ENCODE measurements around the gene SNX30.
A peak's percentile ranks its signal among the peaks of the same experiment; 100 is the strongest.

Gene SNX30

DNA sequence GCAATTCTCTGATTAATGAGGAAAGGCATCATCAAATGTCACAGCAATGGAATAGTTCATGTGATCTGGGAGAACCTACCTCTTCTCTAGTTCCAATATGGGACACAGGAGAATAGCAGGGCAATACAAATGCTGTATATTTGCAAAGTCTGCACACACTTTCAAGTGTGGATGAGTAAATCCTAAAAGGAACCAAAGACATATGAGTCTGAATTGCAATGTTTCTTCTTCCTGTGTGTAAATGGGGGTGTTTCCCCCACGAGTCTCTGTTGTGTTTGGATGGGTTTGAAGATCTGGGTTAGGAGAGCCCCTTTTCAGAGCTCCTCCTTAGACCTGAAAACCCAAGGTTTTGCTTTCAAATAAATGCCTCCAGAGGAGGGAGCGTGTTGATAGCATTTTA lies 113.2 kb downstream of the SNX30 start:
- intact Hi-C loops (cut with DNase I): no loop called here

DNA sequence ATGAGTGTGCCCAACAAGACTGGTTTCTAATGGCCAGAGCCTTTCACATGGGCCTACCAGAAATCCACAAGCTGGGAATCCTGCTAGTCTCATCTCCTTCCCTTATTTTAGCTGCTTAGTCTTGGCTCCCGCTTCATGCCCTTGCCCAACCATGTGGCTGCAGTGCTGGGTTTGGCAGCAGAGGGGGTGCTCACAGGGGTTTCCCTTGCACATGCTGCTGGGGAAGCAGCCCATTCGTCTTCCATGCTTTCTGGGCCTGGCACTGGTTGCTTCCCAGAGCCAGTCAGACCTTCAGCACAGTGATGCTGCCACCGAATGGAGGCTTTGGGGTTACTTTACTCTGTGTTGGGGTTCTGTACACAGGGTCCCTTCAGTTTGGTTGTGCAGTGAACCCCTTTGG lies 113.8 kb downstream of the SNX30 start:
- intact Hi-C loops (cut with DNase I): no loop called here
- no peak for DNase-seq

More for the DNA sequence above, 113.2 kb downstream of the SNX30 start:
- no peak for DNase-seq

DNA sequence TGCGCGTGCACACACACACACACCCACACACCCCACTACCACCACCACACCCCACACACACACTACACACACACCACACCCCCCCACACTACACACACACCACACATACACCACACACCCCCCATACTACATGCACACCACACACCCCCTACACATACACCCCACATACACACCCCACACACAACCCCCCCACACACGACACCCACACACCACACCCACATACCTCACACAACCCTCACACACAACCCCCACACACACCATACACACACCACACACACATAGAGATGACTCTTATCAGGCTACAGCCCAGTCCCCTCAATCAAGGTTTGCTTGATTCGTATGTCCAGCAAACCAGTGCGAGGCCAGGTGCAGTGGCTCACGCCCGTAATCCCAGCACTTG lies 114.4 kb downstream of the SNX30 start:
- no peak for DNase-seq
- intact Hi-C loops (cut with DNase I): no loop called here

DNA sequence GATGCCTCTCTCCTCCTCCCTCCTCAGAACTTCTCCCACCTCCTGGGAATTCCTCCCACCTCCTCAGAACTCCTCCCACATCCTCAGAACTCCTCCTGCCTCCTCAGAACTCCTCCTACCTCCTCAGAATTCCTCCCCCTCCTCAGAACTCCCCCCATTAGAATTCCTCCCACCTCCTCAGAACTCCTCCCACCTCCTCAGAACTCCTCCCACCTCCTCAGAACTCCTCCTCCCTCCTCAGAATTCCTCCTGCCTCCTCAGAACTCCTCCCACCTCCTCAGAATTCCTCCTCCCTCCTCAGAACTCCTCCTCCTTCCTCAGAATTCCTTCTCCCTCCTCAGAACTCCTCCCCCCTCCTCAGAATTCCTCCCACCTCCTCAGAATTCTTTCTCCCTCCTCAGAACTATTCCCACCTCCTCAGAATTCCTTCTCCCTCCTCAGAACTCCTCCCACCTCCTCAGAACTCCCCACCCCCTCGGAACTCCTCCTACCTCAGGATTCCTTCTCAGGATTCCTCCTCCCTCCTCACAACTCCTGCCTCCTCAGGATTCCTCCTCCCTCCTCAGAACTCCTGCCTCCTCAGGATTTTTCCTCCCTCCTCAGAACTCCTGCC lies 116.2 kb downstream of the SNX30 start:
- no peak for DNase-seq
- intact Hi-C loops (cut with DNase I): no loop called here

DNA sequence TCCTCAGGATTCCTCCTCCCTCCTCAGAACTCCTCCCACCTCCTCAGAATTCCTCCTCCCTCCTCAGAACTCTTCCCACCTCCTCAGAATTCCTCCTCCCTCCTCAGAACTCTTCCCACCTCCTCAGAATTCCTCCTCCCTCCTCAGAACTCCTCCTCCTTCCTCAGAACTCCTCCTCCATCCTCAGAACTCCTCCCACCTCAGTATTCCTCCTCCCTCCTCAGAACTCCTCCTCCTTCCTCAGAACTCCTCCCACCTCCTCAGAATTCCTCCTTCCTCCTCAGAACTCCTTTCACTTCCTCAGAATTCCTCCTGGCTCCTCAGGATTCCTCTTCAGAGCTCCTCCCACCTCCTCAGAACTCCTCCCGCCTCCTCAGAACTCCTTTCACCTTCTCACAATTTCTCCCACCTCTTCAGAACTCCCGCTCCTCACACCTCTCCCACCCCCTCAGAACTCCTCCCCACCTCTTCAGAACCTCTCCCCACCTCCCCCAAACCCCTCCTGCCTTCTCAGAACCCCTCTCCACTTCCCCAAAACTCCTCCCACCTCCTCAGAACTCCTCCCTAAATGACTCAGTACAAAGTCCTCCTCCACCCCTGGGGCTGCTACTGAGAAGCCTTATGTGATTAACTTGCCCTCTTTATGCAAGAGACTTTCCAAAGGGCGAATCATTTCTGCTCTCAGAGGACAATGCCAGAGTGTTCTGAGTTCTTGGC lies 116.9 kb downstream of the SNX30 start:
- intact Hi-C loops (cut with DNase I): no loop called here
- DNase-seq: no peak

DNA sequence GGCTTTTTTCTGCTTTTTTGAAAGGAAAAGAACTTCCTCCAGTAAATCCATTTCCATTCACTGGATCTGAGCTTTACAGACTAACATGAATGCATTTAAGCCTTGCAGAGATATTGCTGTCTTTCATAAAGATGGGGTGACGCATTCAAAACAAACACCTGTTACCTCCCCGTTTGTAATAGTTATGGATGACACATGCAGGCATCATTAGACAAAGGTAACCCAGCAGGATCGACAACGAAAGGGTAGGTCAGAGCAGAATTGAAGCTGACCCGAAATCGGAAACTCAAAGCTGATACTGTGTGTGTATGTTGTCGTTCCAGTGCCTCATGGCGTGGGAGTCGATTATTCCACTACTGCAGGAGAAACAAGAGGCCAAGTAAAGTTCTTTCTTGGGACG lies 117.9 kb downstream of the SNX30 start:
- intact Hi-C loops (cut with DNase I): no loop called here
- DNase-seq: no peak

DNA sequence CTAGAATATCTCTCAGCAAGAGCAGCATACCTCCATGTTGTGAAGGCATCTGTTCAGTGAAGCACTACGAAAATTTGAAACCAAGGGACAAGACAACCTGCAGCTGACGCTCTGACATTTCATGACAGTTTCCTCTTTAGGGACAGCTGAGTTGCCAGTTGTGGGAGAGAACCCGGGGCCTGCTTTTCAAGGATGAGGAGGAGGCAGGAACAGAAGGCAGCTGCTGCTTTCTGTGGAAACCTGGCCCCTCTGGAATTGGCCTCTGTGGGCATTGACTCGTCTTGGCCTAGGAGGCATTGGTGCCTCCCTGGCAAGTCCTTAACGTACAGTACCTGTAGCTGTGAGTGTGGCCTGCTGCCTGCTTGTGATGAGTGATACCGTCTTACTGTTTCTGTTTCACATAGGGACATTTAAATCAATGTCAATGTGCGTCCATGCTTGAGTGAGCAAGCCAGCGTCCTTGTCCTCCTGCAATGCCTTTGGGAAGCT lies 118.5 kb downstream of the SNX30 start:
- intact Hi-C loops (cut with DNase I): no loop called here
- no peak for DNase-seq

DNA sequence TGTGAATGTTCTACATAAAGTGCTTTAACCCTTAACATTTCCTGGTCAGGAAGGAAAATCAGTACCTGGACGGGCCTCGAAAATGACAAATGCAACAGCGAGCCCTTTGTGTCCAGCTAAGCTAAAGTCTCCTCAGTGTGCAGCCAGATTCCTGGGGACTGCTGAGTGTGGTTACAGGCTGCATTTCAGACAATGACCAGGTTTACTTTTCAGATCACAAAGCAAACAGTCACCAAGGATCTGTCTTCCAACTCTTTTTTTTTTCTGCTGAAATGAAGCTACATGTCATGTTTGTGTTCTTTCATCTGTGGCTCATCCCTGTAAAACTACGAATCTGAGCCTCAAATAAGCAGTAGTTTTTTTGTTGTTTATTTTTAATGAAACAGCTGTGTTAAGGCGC lies 119.4 kb downstream of the SNX30 start:
- no peak for DNase-seq
- intact Hi-C loops (cut with DNase I): no loop called here

DNA sequence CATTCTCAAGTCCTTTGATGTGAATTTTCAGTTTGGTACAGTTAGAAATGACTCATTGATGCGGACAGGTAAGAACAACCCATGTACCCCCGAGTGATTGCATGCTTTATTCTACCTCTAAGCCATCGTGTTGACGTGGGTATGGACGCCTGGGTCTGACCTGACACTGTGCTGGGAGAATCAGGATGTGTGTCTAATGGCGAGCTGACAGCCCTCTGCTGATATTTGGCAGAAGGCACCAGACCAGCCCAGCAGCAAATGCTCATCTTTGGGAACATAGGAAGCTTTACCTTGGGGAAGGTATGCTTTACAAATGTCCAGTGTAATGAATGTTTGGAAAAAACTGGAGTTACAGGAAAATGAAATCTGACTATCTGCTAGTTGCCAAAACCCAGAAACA lies 120.0 kb downstream of the SNX30 start:
- no peak for DNase-seq
- intact Hi-C loops (cut with DNase I): no loop called here

DNA sequence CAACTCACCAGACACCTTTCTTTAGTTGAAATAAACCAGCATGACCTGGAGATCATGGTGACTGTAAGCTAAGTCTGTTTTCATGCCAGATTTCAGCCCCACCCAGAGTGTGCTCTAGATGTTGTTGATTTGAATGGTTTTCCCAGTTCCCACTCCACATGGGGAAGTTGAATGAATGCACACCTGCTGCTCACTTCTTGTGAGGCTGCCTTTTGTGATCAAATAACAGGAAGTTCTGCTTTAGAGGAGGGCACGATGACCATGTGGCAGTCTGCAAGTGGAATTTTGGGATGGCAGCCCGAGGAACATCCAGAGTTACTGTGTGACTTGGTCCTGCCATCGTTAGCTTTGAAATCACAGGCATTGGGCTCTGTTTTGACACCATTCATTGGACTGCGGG lies 121.5 kb downstream of the SNX30 start:
- no peak for DNase-seq
- intact Hi-C loops (cut with DNase I): no loop called here

DNA sequence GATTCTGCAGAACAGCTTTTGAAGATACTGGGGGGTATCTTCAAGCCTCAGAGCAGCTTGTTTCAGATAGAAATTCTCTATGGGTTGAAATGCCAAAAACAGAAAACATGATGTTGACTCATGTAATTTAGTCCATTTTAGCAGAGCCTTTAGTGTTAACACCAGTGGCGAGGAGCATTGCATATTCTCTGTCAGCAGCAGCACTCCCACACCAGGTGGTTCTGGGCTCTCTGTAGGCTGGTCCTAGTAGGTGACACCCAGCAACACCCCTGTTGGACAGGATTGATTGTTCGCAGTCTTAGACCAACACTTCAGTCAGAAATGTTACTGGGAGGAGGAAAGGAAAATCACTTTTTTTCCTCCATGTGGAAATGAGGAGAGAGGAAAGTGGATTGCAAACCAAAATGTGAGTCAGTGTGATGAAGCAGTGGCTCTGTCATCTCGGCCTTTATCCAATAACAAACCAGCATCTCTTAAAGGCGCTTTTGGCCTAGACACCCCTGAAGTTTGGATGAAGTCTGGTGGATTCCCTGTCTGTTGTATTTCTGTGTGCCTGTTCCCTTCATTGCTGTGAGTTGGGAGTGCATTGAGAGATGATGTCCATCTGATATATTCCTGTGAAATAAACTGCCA lies 123.3 kb downstream of the SNX30 start:
- intact Hi-C loops (cut with DNase I): no loop called here
- no peak for DNase-seq

DNA sequence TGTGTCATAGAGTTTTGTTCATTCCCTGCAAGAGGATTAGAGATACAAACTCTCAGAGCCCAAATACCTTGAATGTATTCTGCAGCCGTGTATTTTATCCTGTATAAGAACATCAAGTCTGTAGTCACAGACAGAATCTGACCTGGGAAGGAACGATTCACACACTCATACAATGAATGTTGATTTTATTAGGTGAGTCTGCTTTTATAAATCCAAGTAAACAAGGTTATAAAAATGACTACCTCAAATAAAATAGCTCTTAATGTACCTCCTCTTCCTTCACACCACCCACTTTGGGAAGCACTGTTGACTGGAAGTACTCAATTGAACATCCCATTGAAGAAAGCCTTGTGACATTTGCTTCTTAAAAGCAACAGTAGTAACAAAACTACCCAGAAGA lies 128.2 kb downstream of the SNX30 start:
- intact Hi-C loops (cut with DNase I): no loop called here
- DNase-seq: no peak

DNA sequence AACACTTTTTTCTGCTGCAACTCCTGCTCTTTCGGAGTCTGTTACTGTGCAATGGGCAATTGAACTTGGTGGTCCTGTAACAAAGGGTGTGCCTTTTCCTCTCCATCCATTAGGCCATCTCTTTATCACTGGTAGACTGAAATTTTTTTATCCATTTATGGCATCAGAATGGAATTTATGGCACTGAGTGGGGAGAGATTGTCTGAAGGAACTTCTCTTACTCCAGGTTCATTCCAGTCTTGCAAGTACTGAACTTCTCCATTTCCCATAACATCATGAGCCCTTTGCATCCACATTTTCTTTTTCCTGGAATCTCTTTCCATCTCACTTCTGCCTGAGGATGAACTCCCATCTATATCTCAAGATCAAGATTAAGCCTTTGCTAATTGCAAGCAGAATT lies 130.1 kb downstream of the SNX30 start:
- intact Hi-C loops (cut with DNase I): no loop called here
- no peak for DNase-seq

DNA sequence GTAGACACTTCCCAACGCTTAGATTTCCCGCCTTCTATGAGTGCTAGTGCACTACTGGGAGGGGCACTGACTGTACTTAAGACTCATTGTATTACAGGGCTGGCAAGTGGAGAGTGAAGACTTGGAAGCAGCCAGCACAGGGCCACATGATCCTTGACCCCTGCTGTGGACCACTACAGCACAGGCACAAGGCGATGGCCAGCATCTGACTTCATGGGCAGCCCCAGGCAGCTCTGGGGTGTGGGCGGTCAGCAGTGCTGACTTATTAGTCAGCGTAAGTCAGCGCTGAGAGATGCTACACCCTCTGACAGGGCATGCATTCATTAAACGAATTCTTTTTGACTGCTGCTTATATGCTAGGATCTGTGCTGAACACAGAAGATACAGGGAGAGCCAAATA lies 130.8 kb downstream of the SNX30 start:
- intact Hi-C loops (cut with DNase I): no loop called here
- DNase-seq: no peak

DNA sequence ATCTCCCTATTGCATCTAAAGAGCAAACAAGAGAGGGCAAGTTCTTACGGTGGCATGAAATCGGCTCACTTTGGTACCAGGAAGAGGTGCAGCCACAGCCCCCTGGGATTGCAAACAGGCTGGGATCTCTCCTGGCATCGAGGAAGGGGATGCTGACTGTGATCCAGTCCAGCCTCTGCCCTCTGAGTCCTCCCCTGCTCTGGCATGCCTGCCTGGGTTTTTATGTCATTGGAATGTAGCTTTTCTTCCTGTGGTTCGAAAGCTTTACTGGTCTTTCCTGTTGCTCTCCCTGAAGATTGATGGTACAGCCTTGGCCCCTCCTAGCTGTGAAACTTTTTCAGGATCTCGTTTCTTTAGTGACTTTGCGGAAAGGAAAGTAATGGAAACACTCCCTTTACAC lies 133.5 kb downstream of the SNX30 start:
- no peak for DNase-seq
- intact Hi-C loops (cut with DNase I): no loop called here

DNA sequence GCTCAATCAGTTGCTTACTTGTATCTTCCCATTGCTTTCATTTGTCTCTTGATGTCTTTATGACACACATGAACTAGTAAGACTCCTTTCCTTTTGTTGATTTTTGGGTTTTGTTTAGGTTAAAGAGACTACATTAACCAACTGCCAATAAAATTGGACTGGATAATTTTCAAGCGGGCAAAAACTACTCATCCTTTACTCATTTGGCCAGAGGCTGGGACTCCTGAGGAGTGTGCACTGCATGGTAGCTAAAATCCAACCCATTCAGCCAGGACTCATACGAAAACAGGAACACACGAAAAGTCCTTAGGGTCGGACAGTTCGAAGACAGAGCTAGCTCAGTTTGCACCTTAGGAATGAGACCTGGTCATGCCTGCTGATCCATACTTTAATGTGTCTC lies 134.2 kb downstream of the SNX30 start:
- DNase-seq: no peak

DNA sequence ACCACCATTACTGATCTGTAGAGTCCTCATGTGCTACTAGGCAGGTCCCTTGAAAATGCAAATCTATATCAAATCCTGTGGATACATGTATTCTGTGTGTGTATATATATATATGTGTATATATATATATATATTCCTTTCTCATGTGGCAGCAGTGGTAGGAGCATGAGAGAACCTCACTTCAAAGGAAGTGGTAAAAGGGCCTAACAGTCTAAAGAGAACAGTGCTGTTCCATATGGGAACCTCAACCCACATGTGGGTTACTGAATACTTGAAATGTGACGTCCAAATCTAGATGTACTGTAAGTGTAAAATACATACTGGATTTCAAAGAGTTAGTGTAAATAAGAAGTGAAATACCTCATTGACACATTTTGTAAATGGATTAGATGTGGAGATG lies 134.8 kb downstream of the SNX30 start:
- intact Hi-C loops (cut with DNase I): no loop called here
- no peak for DNase-seq

More for the DNA sequence above, 134.2 kb downstream of the SNX30 start:
- intact Hi-C loops (cut with DNase I): no loop called here

DNA sequence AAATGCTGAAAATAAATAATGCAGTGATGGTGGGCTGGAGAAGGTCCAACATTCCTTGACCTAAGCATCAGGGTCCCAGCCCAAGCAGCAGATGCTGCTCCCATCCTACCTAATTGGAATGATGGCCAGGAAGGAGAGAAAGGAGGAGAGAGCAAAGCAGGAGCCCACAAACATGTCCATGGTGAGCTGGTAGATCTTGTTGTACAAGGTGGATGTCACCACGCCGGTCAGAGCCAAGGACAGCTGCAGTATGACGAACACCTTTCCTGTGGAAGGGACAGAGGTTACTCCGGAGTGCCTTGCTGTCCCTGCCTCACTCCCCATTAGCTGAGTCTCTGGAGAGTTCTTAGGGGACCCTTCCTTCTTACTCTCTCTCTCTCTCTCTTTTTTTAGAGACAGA lies 135.8 kb downstream of the SNX30 start:
- intact Hi-C loops (cut with DNase I): no loop called here
- no peak for DNase-seq

DNA sequence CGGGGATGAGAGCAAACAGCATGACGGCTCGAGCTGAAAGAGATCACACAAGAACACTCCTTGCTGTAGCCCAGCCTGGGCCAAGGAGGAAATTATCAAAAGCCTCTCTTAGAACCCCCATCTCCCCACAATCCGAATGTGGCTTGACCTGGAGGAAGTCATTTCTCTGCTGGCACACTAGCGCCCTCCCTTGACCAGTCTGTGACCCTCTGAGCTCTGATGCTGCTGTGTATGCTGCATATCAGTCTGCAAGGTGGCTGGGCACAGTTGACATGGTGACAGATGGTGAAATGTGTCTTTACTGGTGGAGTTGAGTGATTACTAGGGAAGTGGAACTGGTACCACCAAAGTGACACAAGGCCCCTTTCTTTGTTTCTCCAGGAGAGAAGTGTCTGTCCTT lies 136.8 kb downstream of the SNX30 start:
- peak in 22 of 42 donors; percentile 9 to 60 (median 24) for DNase-seq
- intact Hi-C loops (cut with DNase I): no loop called here
